Mucosa of descending colon (tissue), 3 donors: ENCODE results near the gene CHST8. TPM values are rescaled to one million over a fixed set of nuclear protein-coding genes. Genes with fewer than 3 reads are reported as not detected.

Experiments
- ATAC-seq: fragments of 200-7000 bp; cut with Tn5 transposase; one replicate; pipeline ENCODE4 v1.9.1; 2020; ENCODE audit warnings: mild to moderate bottlenecking, moderate library complexity
- DNase-seq, 3 donors: peaks; one replicate each; pipeline ENCODE4 v3.0.0-alpha.2; 2020
- H3K36me3 ChIP-seq: fragments of 200-600 bp; one replicate; pipeline ENCODE4 v1.8.0; 2021; ENCODE audit warnings: low read depth, mild to moderate bottlenecking
- H3K4me1 ChIP-seq: fragments of 200-600 bp; one replicate; pipeline ENCODE4 v1.8.0; 2021; ENCODE audit warnings: low read depth, mild to moderate bottlenecking
- H3K4me3 ChIP-seq: fragments of 200-600 bp; one replicate; pipeline ENCODE4 v1.8.0; 2021; ENCODE audit warnings: mild to moderate bottlenecking
- H3K9me3 ChIP-seq: fragments of 200-600 bp; one replicate; pipeline ENCODE4 v1.8.0; 2021; ENCODE audit warnings: mild to moderate bottlenecking
- CTCF ChIP-seq: fragments of 200-600 bp; IDR thresholded peaks from one replicate; pipeline ENCODE4 v1.8.0; 2022; ENCODE audit warnings: antibody characterized with exemption, mild to moderate bottlenecking
- intact Hi-C, 2 donors: fragments of 100-400 bp; cut with DNase I in 1 of 2; cut with micrococcal nuclease in 1 of 2; formaldehyde crosslinking; loops; one replicate each; pipeline versions ENCODE4 v1.11.0 to v1.11.1; 2022; cut with DNase I, micrococcal nuclease
- total RNA-seq, 3 donors: library from RNA; stranded (reverse); fragmentation: NEBNext Ultra II Directional in 2 of 3; extraction: Animal tissue kit (Norgen Biotek cat#: 25700) in 2 of 3; gene quantifications; one replicate each; pipeline versions ENCODE4 v1.2.1 to v1.2.4, GENCODE V29; 2021 to 2023
- donor health status: DM: no; HTN: no; CAD: no; lungs with moderate emphysema.
- donor health status: DM: no; HTN: no; CAD: no.
- donor health status: DM: no; HTN: yes; CAD: no.

Gene CHST8
- total RNA-seq, 3 donors from 2014 or later = 0.31 TPM; not detected in 2

- no peaks in the 10 kb centered on the region for H3K4me1 ChIP-seq
- intact Hi-C loops = no loop called here
- DNase-seq (no peak), ATAC-seq (no peak)
- H3K9me3 ChIP-seq = no peaks in the 10 kb centered on the region
- no peaks in the 10 kb centered on the region for H3K36me3 ChIP-seq
- H3K4me3 ChIP-seq = no peak overlapping the region
- TF ChIP-seq CTCF = no peak
Observed at GRCh38 chr19:33724721-33725060, 102.9 kb downstream of the CHST8 start.

GRCh38 chr19:33725567-33725966, 103.8 kb downstream of the CHST8 start:
- Histone ChIP-seq H3K4me3 (no peak overlapping the region), H3K4me1 (no peaks in the 10 kb centered on the region), H3K9me3 (no peaks in the 10 kb centered on the region), H3K36me3 (no peaks in the 10 kb centered on the region)
- no peak for ATAC-seq
- intact Hi-C loops = no loop called here
- no peak for DNase-seq
- no peak for TF ChIP-seq CTCF

- Histone ChIP-seq H3K9me3 (no peaks in the 10 kb centered on the region), H3K4me1 (no peaks in the 10 kb centered on the region), H3K4me3 (no peak overlapping the region), H3K36me3 (no peaks in the 10 kb centered on the region)
- intact Hi-C loops = no loop called here
- no peak for TF ChIP-seq CTCF
- ATAC-seq = no peak
- DNase-seq = no peak
Observed at GRCh38 chr19:33726756-33727155, 105.0 kb downstream of the CHST8 start.

GRCh38 chr19:33727331-33727998, 105.7 kb downstream of the CHST8 start:
- DNase-seq = no peak
- no peaks in the 10 kb centered on the region for H3K4me1 ChIP-seq
- no peak overlapping the region for H3K4me3 ChIP-seq
- no peaks in the 10 kb centered on the region for H3K36me3 ChIP-seq
- H3K9me3 ChIP-seq = no peaks in the 10 kb centered on the region
- ATAC-seq = no peak
- intact Hi-C loops = no loop called here
- TF ChIP-seq CTCF = no peak

- Histone ChIP-seq H3K4me3 (no peak overlapping the region), H3K36me3 (no peaks in the 10 kb centered on the region), H3K4me1 (no peaks in the 10 kb centered on the region), H3K9me3 (no peaks in the 10 kb centered on the region)
- intact Hi-C loops = no loop called here
- DNase-seq (no peak), ATAC-seq (no peak)
- TF ChIP-seq CTCF = no peak
Observed at GRCh38 chr19:33728141-33728540, 106.4 kb downstream of the CHST8 start.
